Upper lobe of left lung (tissue), 6 donors: Measurements from ENCODE around the gene DPEP2. TPM values are rescaled to one million over a fixed set of nuclear protein-coding genes. Genes with fewer than 3 reads are reported as not detected.

Source experiments
- ATAC-seq, 2 donors: fragments of 200-7000 bp; cut with Tn5 transposase; one replicate each; pipeline ENCODE4 v1.9.1; 2022; ENCODE audit warnings: mild to moderate bottlenecking in 2 of 2, moderate library complexity in 2 of 2; ENCODE audit not compliant: low FRiP score in 2 of 2
- DNase-seq, 2 donors: peaks; one replicate each; pipeline ENCODE4 v3.0.0-alpha.2; 2019 to 2020
- H3K27ac ChIP-seq, 4 donors: fragments of 200-600 bp; sonication (generic); one replicate each; pipeline ENCODE4 v1.5.1; 2016 to 2019
- H3K27me3 ChIP-seq, 4 donors: fragments of 200-600 bp; sonication (generic); one replicate each; pipeline ENCODE4 v1.5.1; 2017 to 2019
- H3K36me3 ChIP-seq, 4 donors: fragments of 200-600 bp; sonication (generic); one replicate each; pipeline ENCODE4 v1.5.1; 2016 to 2019
- H3K4me1 ChIP-seq, 4 donors: fragments of 200-600 bp; sonication (generic); one replicate each; pipeline ENCODE4 v1.5.1; 2018 to 2019
- H3K4me3 ChIP-seq, 4 donors: fragments of 200-600 bp; sonication (generic); one replicate each; pipeline ENCODE4 v1.5.1; 2017 to 2019; ENCODE audit warnings: mild to moderate bottlenecking in 2 of 4, moderate library complexity in 1 of 4
- H3K9me3 ChIP-seq, 4 donors: fragments of 200-600 bp; sonication (generic); one replicate each; pipeline ENCODE4 v1.5.1; 2018 to 2019
- EP300 ChIP-seq, 4 donors: sonication (generic); formaldehyde crosslinking; IDR thresholded peaks; one replicate each; pipeline ENCODE4 v1.5.1; 2017; ENCODE audit warnings: antibody characterized with exemption in 4 of 4, control low read depth in 2 of 4
- POLR2A ChIP-seq, 4 donors: fragments of 450-650 bp; IDR thresholded peaks; one replicate each; pipeline ENCODE4 v1.5.1; 2016 to 2017; ENCODE audit warnings: antibody characterized with exemption in 4 of 4, mild to moderate bottlenecking in 2 of 4
- POLR2AphosphoS5 ChIP-seq, 2 donors: sonication (generic); formaldehyde crosslinking; IDR thresholded peaks; one replicate each; pipeline ENCODE4 v1.5.1; 2017; ENCODE audit warnings: antibody characterized with exemption in 2 of 2
- WGBS, 2 donors: methylation state at CpG; one replicate each; pipeline ENCODE4 v1.1.5; 2017 to 2018; 5-methylcytosine and 5-hydroxymethylcytosine counted together
- total RNA-seq, 6 donors: library from RNA; depleted of rRNA in 4 of 6; stranded (reverse); fragments of >200 nt in 4 of 6; gene quantifications; one replicate each; pipeline versions ENCODE4 v1.1.0 to v1.2.1, GENCODE V29; 2016 to 2021
- TF ChIP-seq, protein P1 (sequence below), 6 experiments: fragments of 450-650 bp in 4 of 6; fragments of 200-600 bp in 2 of 6; sonication (generic) in 2 of 6; IDR thresholded peaks; one replicate each; pipeline ENCODE4 v1.5.1; 2016 to 2019; ENCODE audit warnings: antibody characterized with exemption in 6 of 6
- donor health status: DM: no; HTN: no; CAD: no; lungs with moderate emphysema.
- donor health status: DM: no; HTN: yes; CAD: no; lungs with severe emphysema.

The DPEP2 gene
- total RNA-seq, 6 donors from 2014 or later: 7.1 to 56.6 (median 23.0) TPM

DNA sequence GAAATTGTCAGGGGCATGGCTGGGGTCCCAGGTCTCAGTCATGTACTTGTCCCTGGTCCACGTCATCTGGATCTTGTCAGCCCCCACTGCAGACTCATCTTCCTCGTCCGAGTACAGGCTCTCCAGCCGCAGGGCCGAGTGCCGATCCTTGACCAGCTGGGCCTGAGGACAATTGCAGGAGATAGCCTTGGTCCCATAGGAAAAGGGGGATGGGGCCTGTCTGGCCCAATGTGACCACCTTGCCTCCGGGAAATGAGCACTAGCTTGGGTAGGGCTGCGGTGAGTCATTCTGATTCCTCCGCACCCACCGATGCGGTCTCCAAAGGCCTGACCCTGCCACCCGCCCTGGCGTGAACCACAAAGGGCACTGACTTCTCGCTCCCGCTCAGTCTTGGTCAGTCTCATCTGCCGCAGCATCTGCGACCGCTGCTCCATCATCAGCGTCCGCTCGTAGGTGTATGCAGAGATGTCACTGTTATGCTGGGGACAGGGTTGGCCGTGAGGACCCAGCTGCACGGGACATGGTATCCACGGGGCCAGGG is 53.8 kb downstream of the DPEP2 start:
- Histone ChIP-seq H3K4me1 (peaks cover 0 to 19% (median 5%) of the 10 kb centered on the region in 4 donors), H3K36me3 (peaks cover 33 to 98% (median 87%) of the 10 kb centered on the region in 4 donors), H3K27ac (no peak overlapping the region), H3K9me3 (no peaks in the 10 kb centered on the region), H3K4me3 (no peak overlapping the region), H3K27me3 (no peaks in the 10 kb centered on the region)
- TF ChIP-seq POLR2AphosphoS5 (IDR thresholded peaks at IDR 0.05) (no peak), POLR2A (IDR thresholded peaks at IDR 0.05) (no peak), EP300 (IDR thresholded peaks at IDR 0.05) (no peak)
- TF ChIP-seq, protein P1, sequence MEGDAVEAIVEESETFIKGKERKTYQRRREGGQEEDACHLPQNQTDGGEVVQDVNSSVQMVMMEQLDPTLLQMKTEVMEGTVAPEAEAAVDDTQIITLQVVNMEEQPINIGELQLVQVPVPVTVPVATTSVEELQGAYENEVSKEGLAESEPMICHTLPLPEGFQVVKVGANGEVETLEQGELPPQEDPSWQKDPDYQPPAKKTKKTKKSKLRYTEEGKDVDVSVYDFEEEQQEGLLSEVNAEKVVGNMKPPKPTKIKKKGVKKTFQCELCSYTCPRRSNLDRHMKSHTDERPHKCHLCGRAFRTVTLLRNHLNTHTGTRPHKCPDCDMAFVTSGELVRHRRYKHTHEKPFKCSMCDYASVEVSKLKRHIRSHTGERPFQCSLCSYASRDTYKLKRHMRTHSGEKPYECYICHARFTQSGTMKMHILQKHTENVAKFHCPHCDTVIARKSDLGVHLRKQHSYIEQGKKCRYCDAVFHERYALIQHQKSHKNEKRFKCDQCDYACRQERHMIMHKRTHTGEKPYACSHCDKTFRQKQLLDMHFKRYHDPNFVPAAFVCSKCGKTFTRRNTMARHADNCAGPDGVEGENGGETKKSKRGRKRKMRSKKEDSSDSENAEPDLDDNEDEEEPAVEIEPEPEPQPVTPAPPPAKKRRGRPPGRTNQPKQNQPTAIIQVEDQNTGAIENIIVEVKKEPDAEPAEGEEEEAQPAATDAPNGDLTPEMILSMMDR (IDR thresholded peaks at IDR 0.05): no peak
- 94 to 98% methylated on average over 15 to 24 of the region's 24 CpGs for WGBS, 2 donors
- DNase-seq (no peak), ATAC-seq (no peak)

- no peak overlapping the region for H3K4me3 ChIP-seq
- TF ChIP-seq POLR2A (IDR thresholded peaks at IDR 0.05) (no peak), EP300 (IDR thresholded peaks at IDR 0.05) (no peak), POLR2AphosphoS5 (IDR thresholded peaks at IDR 0.05) (no peak)
- TF ChIP-seq, protein P1 (IDR thresholded peaks at IDR 0.05): no peak
- 95 to 97% methylated on average over 14 to 19 of the region's 24 CpGs for WGBS, 2 donors
- H3K27ac ChIP-seq: peak overlapping the region; percentile 48 to 70 (median 69)
- peaks cover 0 to 25% (median 7%) of the 10 kb centered on the region in 4 donors for H3K4me1 ChIP-seq
- no peaks in the 10 kb centered on the region for H3K9me3 ChIP-seq
- no peak for ATAC-seq
- no peaks in the 10 kb centered on the region for H3K27me3 ChIP-seq
- no peak for DNase-seq
- H3K36me3 ChIP-seq: peaks cover 30 to 98% (median 87%) of the 10 kb centered on the region in 4 donors
Observed at GRCh38 chr16:67944690-67945391, 54.4 kb downstream of the DPEP2 start.

DNA sequence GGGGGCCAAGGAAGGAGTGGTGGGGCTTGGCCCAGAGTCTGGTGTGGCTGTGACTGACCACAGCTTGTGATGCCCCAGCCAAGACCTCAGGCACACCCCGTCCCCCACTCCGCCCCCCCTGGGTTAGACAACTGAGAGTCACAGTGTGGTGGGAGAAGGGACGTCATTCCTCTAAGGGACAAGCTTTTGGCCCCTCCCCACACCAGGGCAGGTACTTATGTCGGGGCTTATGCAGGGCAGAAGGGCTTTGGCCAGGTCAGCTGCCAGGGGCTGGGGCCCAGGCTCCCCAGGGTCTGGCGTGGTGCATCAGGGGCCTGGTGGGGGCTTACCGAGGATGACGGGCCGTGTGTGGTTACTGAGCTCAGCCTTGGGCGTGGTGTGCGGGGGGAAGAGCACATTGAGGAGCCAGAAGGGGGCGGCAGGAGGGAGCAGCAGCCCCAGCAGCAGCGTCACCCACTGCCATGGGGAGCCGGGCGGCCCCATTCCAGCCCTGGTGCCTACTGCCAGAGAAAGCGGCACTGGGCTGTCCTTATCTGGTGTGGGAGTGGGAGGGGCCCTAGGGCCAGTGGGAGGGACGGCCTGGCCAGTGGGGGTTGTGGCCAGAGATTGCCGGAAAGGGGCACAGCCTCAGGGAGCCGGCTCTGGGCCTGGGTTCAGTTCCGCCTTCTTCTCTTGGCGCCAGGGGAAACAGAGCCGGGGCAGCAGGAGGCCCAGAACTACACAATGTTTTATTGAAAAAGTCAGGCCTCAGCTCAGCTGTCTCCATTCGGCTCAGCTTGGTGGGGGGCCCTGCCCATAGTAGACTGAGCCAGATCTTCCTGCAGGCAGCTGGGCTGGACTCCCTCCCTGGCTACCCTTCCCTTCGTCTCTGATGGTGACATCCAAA is 55.4 kb downstream of the DPEP2 start, which contains the start of gene LCAT:
TSS of gene LCAT (minus strand) at position 502 of the 886 bp plus-strand sequence. CDS start at position 483, 19 bp downstream.
- WGBS, 2 donors: 60 to 76% methylated on average over 11 to 18 of the region's 23 CpGs
- Histone ChIP-seq H3K9me3 (no peaks in the 10 kb centered on the region), H3K27me3 (no peaks in the 10 kb centered on the region), H3K27ac (peak within 1 kb of the TSS; percentile 48 to 70 (median 69)), H3K4me1 (peaks cover 0 to 29% (median 7%) of the 10 kb centered on the region in 4 donors), H3K36me3 (peaks cover 22 to 98% (median 83%) of the 10 kb centered on the region in 4 donors), H3K4me3 (no peak within 1 kb of the TSS)
- TF ChIP-seq POLR2A (IDR thresholded peaks at IDR 0.05): no peak
- TF ChIP-seq, protein P1 (IDR thresholded peaks at IDR 0.05): no peak
- no peak for TF ChIP-seq POLR2AphosphoS5 (IDR thresholded peaks at IDR 0.05)
- TF ChIP-seq EP300 (IDR thresholded peaks at IDR 0.05): no peak
- peak; percentile 35 to 68 for ATAC-seq
- DNase-seq: peak in 1 of 2 donors; percentile 84

DNA sequence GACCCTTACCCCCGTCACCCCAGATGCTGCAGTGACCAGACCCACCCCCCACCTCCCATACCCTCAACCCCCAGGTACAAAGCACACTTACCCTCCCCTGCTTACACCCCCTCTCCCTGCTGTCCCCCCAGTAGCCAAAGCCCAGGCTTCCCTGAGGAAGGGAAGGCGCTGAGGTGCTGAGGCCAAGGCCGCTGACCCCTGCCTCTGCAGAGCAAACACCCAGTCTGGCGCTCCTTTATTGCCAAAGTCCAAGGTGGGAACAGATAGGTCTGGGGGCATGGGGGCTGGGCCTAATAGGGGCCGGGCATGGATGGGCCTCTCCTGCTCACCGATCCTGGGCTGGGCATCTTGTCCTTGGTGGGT is 56.0 kb downstream of the DPEP2 start:
- DNase-seq (no peak), ATAC-seq (no peak)
- Histone ChIP-seq H3K27me3 (no peaks in the 10 kb centered on the region), H3K4me3 (no peak overlapping the region), H3K36me3 (peaks cover 19 to 93% (median 77%) of the 10 kb centered on the region in 4 donors), H3K4me1 (peaks cover 0 to 29% (median 7%) of the 10 kb centered on the region in 4 donors), H3K9me3 (no peaks in the 10 kb centered on the region), H3K27ac (peak overlapping the region; percentile 48 to 70 (median 69))
- 91% methylated on average over 6 of the region's 6 CpGs; no CpG with 5 or more reads in 1 of the 2 donors for WGBS, 2 donors
- no peak for TF ChIP-seq POLR2AphosphoS5 (IDR thresholded peaks at IDR 0.05)
- TF ChIP-seq EP300 (IDR thresholded peaks at IDR 0.05): no peak
- no peak for TF ChIP-seq POLR2A (IDR thresholded peaks at IDR 0.05)
- TF ChIP-seq, protein P1 (IDR thresholded peaks at IDR 0.05): no peak
